GM23248 (cell line): ENCODE results near the gene MADCAM1.

ENCODE experiments used
- EZH2 ChIP-seq: fragments of 200-600 bp; sonication (generic); IDR thresholded peaks from 2 replicates; pipeline ENCODE4 v1.6.1; 2018; ENCODE audit warnings: antibody characterized with exemption, mild to moderate bottlenecking; ENCODE audit not compliant: insufficient read depth, poor library complexity, severe bottlenecking
- EZH2phosphoT487 ChIP-seq: fragments of 200-600 bp; sonication (generic); IDR thresholded peaks from 2 replicates; pipeline ENCODE4 v1.6.1; 2018; ENCODE audit warnings: antibody characterized with exemption, moderate library complexity, mild to moderate bottlenecking, low read depth; ENCODE audit not compliant: insufficient read depth

- peak; percentile 95 for TF ChIP-seq EZH2
- TF ChIP-seq EZH2phosphoT487 = no peak
These were observed 1.7 kb downstream of the MADCAM1 start for GRCh38 chr19:497869-498510.
